HepG2 (cell line): Measurements from ENCODE around the gene DDAH2. TPM values are rescaled to one million over a fixed set of nuclear protein-coding genes. Genes with fewer than 3 reads are reported as not detected.
A peak's percentile ranks its signal among the peaks of the same experiment; 100 is the strongest.

Experiments
- ATAC-seq: fragments of 200-7000 bp; cut with Tn5 transposase; 3 replicates; pipeline ENCODE4 v1.9.1; 2020; ENCODE audit warnings: mild to moderate bottlenecking, moderate library complexity
- BruUV-seq: library from RNA; stranded (reverse); fragments of 400-500 nt; replicated peaks from 2 replicates; lab custom pipeline; 2021; lab: Mats Ljungman, UMichigan
- CTCF ChIA-PET: fragments of 300-600 bp; formaldehyde crosslinking; extraction: SDS; loops from one replicate; lab custom pipeline; 2021; ENCODE audit warnings: low total read pairs, inconsistent platforms, low intra/inter-chr PET ratio; lab: Yijun Ruan, JAX
- POLR2A ChIA-PET: fragments of 350-600 bp; sonication (Branson Sonifier 250); formaldehyde crosslinking; loops from one replicate; lab custom pipeline; 2020; ENCODE audit warnings: antibody characterized with exemption, inconsistent platforms; lab: Yijun Ruan, JAX
- DNase-seq: peaks from one replicate; pipeline ENCODE4 v3.0.0-alpha.2; 2015; ENCODE audit warnings: low spot score
- FAIRE-seq: peaks from 3 replicates; lab custom pipeline; 2011; peaks lifted over from hg19 to GRCh38; lab: Jason Lieb, UNC
- H2AFZ ChIP-seq: one replicate; pipeline ENCODE4 v1.6.1; 2011; ENCODE audit warnings: low read length, inconsistent platforms
- H3K27ac ChIP-seq: fragments of 300-600 bp; 3 replicates; pipeline ENCODE4 v1.8.0; 2011; ENCODE audit warnings: mixed run types, mild to moderate bottlenecking, mixed read lengths, low read length, inconsistent platforms; ENCODE audit not compliant: insufficient read depth; ENCODE audit errors: extremely low read length
- H3K27me3 ChIP-seq, 2 experiments: fragments of 200-600 bp in 1 of 2; 2 replicates in 1 of 2; 3 replicates in 1 of 2; pipeline versions ENCODE4 v1.6.0 to v1.8.0; 2011; ENCODE audit warnings: low read length in 2 of 2, mild to moderate bottlenecking in 2 of 2, moderate library complexity in 2 of 2, inconsistent platforms in 1 of 2; ENCODE audit not compliant: insufficient read depth in 2 of 2, control insufficient read depth in 1 of 2
- H3K36me3 ChIP-seq, 2 experiments: fragments of 200-600 bp in 1 of 2; replicated peaks in 1 of 2; 2 replicates in 1 of 2; 3 replicates in 1 of 2; pipeline versions ENCODE4 v1.5.1 to v1.8.0; 2011; ENCODE audit warnings: low read length in 2 of 2, inconsistent platforms in 1 of 2; ENCODE audit not compliant: insufficient read depth in 2 of 2, control insufficient read depth in 1 of 2
- H3K4me1 ChIP-seq: 2 replicates; pipeline ENCODE4 v1.5.1; 2012; ENCODE audit warnings: low read length, inconsistent platforms; ENCODE audit not compliant: insufficient read depth
- H3K4me2 ChIP-seq: 2 replicates; pipeline ENCODE4 v1.6.0; 2011; ENCODE audit warnings: low read depth, low read length, inconsistent platforms
- H3K4me3 ChIP-seq, 3 experiments: fragments of 200-600 bp in 1 of 3; sonication (generic), shearing (Covaris generic) in 1 of 3; replicated peaks in 1 of 3; 2 replicates each; pipeline ENCODE4 v1.5.1; 2011 to 2016; ENCODE audit warnings: low read length in 3 of 3, inconsistent platforms in 2 of 3, low read depth in 2 of 3, mild to moderate bottlenecking in 2 of 3, control low read depth in 1 of 3, mixed read lengths in 1 of 3; ENCODE audit not compliant: insufficient read depth in 1 of 3
- H3K79me2 ChIP-seq: one replicate; pipeline ENCODE4 v1.6.1; 2011; ENCODE audit warnings: low read length, inconsistent platforms; ENCODE audit not compliant: insufficient read depth
- H3K9ac ChIP-seq: 2 replicates; pipeline ENCODE4 v1.6.0; 2011; ENCODE audit warnings: mild to moderate bottlenecking, low read depth, low read length, inconsistent platforms; ENCODE audit not compliant: insufficient read depth
- H3K9me3 ChIP-seq: 2 replicates; pipeline ENCODE4 v1.5.1; 2012; ENCODE audit warnings: mild to moderate bottlenecking, low read length
- H4K20me1 ChIP-seq: 2 replicates; pipeline ENCODE4 v1.6.0; 2011; ENCODE audit warnings: inconsistent platforms, mild to moderate bottlenecking, low read length, moderate library complexity; ENCODE audit not compliant: insufficient read depth
- ETV5 ChIP-seq: IDR thresholded peaks from 2 replicates; pipeline ENCODE4 v1.6.1; 2018; ENCODE audit warnings: missing biosample characterization, missing genetic modification reagents, inconsistent platforms, borderline replicate concordance
- FLYWCH1 ChIP-seq: sonication (generic); formaldehyde crosslinking; IDR thresholded peaks from 2 replicates; pipeline ENCODE4 v1.8.1; 2023; ENCODE audit warnings: mild to moderate bottlenecking, missing genetic modification reagents
- HIC2 ChIP-seq: sonication (generic); formaldehyde crosslinking; IDR thresholded peaks from 2 replicates; pipeline ENCODE4 v1.9.0; 2022; ENCODE audit warnings: low read depth, missing genetic modification reagents
- HOXA9 ChIP-seq: sonication (generic); formaldehyde crosslinking; IDR thresholded peaks from 2 replicates; pipeline ENCODE4 v1.8.1; 2022; ENCODE audit warnings: missing genetic modification reagents, mild to moderate bottlenecking, moderate library complexity, borderline replicate concordance
- JUNB ChIP-seq: sonication (generic); formaldehyde crosslinking; IDR thresholded peaks from 2 replicates; pipeline ENCODE4 v1.8.0; 2022; ENCODE audit warnings: missing genetic modification reagents, mild to moderate bottlenecking, borderline replicate concordance
- POLR2G ChIP-seq: fragments of 200-400 bp; formaldehyde crosslinking; IDR thresholded peaks from 2 replicates; pipeline ENCODE4 v1.6.1; 2018; ENCODE audit warnings: mild to moderate bottlenecking, low read depth, low read length, moderate library complexity
- RBM39 ChIP-seq: fragments of 200-400 bp; formaldehyde crosslinking; IDR thresholded peaks from one replicate; pipeline ENCODE4 v1.6.1; 2018; ENCODE audit warnings: antibody characterized with exemption, mild to moderate bottlenecking, low read depth, low read length; ENCODE audit not compliant: poor library complexity, severe bottlenecking
- RNF2 ChIP-seq: fragments of 450-650 bp; conservative IDR thresholded peaks from 2 replicates; pipeline ENCODE4 v1.6.1; 2016; ENCODE audit warnings: low read depth
- SSRP1 ChIP-seq: IDR thresholded peaks from 2 replicates; pipeline ENCODE4 v1.6.1; 2016; ENCODE audit warnings: control low read depth
- TBX2 ChIP-seq: sonication (generic); formaldehyde crosslinking; IDR thresholded peaks from 2 replicates; pipeline ENCODE4 v1.5.0; 2020; ENCODE audit warnings: missing genetic modification reagents, mild to moderate bottlenecking, borderline replicate concordance
- TCF12 ChIP-seq, 2 experiments: fragments of 450-650 bp in 1 of 2; sonication (generic) in 1 of 2; formaldehyde crosslinking in 1 of 2; IDR thresholded peaks; 2 replicates each; pipeline versions ENCODE4 v1.6.1 to v1.8.0; 2017 to 2022; ENCODE audit warnings: antibody characterized with exemption in 1 of 2, mild to moderate bottlenecking in 1 of 2, missing genetic modification reagents in 1 of 2, moderate library complexity in 1 of 2
- ZNF296 ChIP-seq: sonication (generic); formaldehyde crosslinking; conservative IDR thresholded peaks from 2 replicates; pipeline ENCODE4 v1.5.0; 2020; ENCODE audit warnings: mild to moderate bottlenecking, missing genetic modification reagents
- ZNF362 ChIP-seq: sonication (generic); formaldehyde crosslinking; IDR thresholded peaks from 2 replicates; pipeline ENCODE4 v1.4.0; 2020; ENCODE audit warnings: missing genetic modification reagents, mild to moderate bottlenecking, borderline replicate concordance
- ZNF558 ChIP-seq: sonication (generic); formaldehyde crosslinking; IDR thresholded peaks from 2 replicates; pipeline ENCODE4 v1.9.0; 2022; ENCODE audit warnings: mild to moderate bottlenecking, missing genetic modification reagents, borderline replicate concordance
- ZNF746 ChIP-seq: sonication (generic); formaldehyde crosslinking; IDR thresholded peaks from 2 replicates; pipeline ENCODE4 v1.8.0; 2022; ENCODE audit warnings: mild to moderate bottlenecking, missing genetic modification reagents
- ZNF83 ChIP-seq: sonication (generic); formaldehyde crosslinking; IDR thresholded peaks from 2 replicates; pipeline ENCODE4 v1.4.0; 2020; ENCODE audit warnings: missing genetic modification reagents, mild to moderate bottlenecking, borderline replicate concordance
- WGBS: methylation state at CpG from one replicate; pipeline ENCODE4 v1.1.6; 2017; ENCODE audit warnings: low lambda C conversion rate; 5-methylcytosine and 5-hydroxymethylcytosine counted together
- in situ Hi-C: cut with HindIII; loops from 2 replicates; pipeline ENCODE4 v1.10.0; 2017; ENCODE audit warnings: low pct_unique_long_range_greater_than_20kb; ENCODE audit not compliant: extremely low pct_ligation_motif_present
- intact Hi-C: fragments of 100-400 bp; cut with micrococcal nuclease; formaldehyde crosslinking; loops from one replicate; pipeline ENCODE4 v1.10.0; 2022; ENCODE audit not compliant: unreplicated experiment
- polyA plus RNA-seq, 8 experiments: library from polyadenylated mRNA; depleted of rRNA in 3 of 8; stranded (reverse) in 7 of 8; unstranded in 1 of 8; fragments of >200 nt; fragmentation: Illumina TruSeq in 4 of 8; extraction: Trizol in 4 of 8; gene quantifications; 2 replicates each; pipeline versions ENCODE4 v1.2.1 to v1.2.3, GENCODE V29; 2011 to 2016; ENCODE audit warnings: low read depth in 4 of 8, missing spikeins in 1 of 8, mixed read lengths in 1 of 8; ENCODE audit not compliant: insufficient read depth in 1 of 8
- total RNA-seq, 5 experiments: library from RNA; depleted of rRNA; stranded (reverse); fragments of >200 nt; fragmentation: Illumina TruSeq; extraction: Trizol; gene quantifications; 2 replicates each; pipeline ENCODE4 v1.2.3, GENCODE V29; 2016; ENCODE audit warnings: low read depth in 1 of 5
- TF ChIP-seq, protein P1 (sequence below): IDR thresholded peaks from 2 replicates; pipeline ENCODE4 v1.6.1; 2016; ENCODE audit warnings: mild to moderate bottlenecking

DDAH2 gene
- total and polyA plus RNA-seq, 2 of the 13 experiments (the other 11 are each of a cell fraction or from before 2014, with no cell fraction given), result 16.4 to 21.1 TPM

DNA sequence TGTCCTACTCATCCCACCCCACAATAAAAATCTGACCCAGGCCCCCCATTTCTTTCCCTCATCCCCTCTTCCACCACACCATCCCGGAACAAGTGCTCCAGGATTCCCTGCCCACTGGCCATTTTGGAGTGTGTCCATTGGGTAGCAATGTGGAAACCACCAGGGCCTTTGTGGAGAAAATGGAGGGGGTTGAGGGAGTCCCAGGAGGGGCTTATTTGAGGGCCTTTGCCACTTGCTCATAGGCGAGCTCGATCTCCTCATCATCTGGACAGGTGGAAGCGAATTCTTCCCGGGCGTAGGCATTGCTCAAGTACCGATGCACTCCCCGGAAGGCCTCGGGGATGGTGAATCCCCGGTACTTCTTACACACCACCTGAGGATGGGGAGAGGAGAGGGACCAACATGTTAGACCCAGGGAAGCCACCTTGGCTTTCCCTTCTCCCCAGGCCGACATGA lies 1.6 kb upstream of the DDAH2 start (continued):
- no peak for TF ChIP-seq ZNF362 (CRISPR knock-in tag)
- TF ChIP-seq ZNF746 (CRISPR knock-in tag), result peak; percentile 38; the same call in 1 of the 2 replicates
- TF ChIP-seq, protein P1, sequence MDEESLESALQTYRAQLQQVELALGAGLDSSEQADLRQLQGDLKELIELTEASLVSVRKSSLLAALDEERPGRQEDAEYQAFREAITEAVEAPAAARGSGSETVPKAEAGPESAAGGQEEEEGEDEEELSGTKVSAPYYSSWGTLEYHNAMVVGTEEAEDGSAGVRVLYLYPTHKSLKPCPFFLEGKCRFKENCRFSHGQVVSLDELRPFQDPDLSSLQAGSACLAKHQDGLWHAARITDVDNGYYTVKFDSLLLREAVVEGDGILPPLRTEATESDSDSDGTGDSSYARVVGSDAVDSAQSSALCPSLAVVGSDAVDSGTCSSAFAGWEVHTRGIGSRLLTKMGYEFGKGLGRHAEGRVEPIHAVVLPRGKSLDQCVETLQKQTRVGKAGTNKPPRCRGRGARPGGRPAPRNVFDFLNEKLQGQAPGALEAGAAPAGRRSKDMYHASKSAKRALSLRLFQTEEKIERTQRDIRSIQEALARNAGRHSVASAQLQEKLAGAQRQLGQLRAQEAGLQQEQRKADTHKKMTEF, result no peak
- TF ChIP-seq TCF12 (IDR thresholded peaks at IDR 0.05), result no peak
- TF ChIP-seq TCF12 (CRISPR knock-in tag; IDR thresholded peaks at IDR 0.05), result 0 out of 2 replicates have a peak, but pooled peaks have one; percentile 64
- 0 out of 2 replicates have a peak, but pooled peaks have one; percentile 53 for TF ChIP-seq ZNF558 (CRISPR knock-in tag)

DNA sequence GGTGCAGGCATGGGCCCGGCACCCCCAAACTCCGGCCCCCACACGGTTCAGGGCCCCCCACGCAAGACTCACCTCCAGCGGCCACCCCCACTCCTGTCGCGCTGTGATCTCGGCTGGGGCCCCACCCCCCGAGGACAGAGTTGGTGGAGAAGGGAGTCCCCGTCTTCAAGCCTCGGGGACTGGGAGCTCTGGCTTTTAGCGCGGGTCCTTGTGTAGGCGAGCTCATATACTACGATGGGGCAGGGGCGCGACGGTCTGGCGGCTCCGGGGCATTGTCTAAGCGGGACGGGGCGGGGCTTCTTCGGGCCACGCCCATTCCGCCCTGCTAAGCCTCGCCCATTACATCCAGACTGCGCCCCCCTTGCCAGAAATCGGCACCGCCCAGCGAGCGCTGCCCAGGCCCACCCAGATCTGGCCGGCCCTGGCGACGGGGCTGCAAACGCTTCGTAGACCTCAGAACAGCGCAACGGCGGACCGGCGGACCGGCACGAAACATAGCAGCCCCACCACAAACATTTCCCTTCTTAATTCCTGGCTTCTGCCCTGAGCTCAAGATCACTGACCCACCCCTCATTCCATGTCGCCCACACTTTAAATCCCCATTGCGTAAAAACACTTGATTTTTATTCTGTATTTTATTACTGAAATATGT lies 1.0 kb upstream of the DDAH2 start:
- CTCF ChIA-PET, result interaction anchor here (0.8 to 4.2 kb wide), 5 partner anchors 9 to 100 kb away, joined by 4 to 74 read pairs (median 4); partner anchors contain the start of gene MSH5
- no TSS peak for BruUV-seq
- 72% methylated on average over 22 of the region's 46 CpGs for WGBS
- peaks cover 57% of the 10 kb centered on the region for H3K4me1 ChIP-seq
- peak overlapping the region; percentile 60 to 79 (median 72) for H3K4me3 ChIP-seq
- H3K27me3 ChIP-seq, result no peaks in the 10 kb centered on the region; a peak in 1 of 5 replicates
- peaks cover 24 to 42% of the 10 kb centered on the region in 2 experiments for H3K36me3 ChIP-seq
- H3K9me3 ChIP-seq, result no peaks in the 10 kb centered on the region
- in situ Hi-C loops (loop anchor here (5.0 kb wide), 1 partner anchor 37 kb away; no protein-coding TSS in a partner anchor), intact Hi-C loops (loop anchor here (1.0 kb wide), 2 partner anchors 7 to 39 kb away; no protein-coding TSS in a partner anchor)
- H4K20me1 ChIP-seq, result peaks cover 33% of the 10 kb centered on the region; the same call in 1 of the 2 replicates
- no peak overlapping the region for H2AFZ ChIP-seq
- peak overlapping the region; percentile 65 for H3K9ac ChIP-seq
- POLR2A ChIA-PET, result interaction anchor here (0.6 to 11.3 kb wide), 31 partner anchors 9 to 222 kb away, joined by 3 to 279 read pairs (median 5); partner anchors contain the start of genes ABHD16A, BAG6, C6orf47 and CLIC1
- H3K79me2 ChIP-seq, result peaks cover 21% of the 10 kb centered on the region
- peak; percentile 36 for DNase-seq
- peak overlapping the region; percentile 72 for H3K27ac ChIP-seq
- peak overlapping the region; percentile 86 for H3K4me2 ChIP-seq
- ATAC-seq, result peak; percentile 20
- no peak for FAIRE-seq
- TF ChIP-seq ZNF83 (CRISPR knock-in tag), result no peak
- TF ChIP-seq SSRP1, result peak; percentile 79; the same call in 1 of the 2 replicates
- TF ChIP-seq RNF2, result no peak
- TF ChIP-seq RBM39, result peak; percentile 93
- TF ChIP-seq HOXA9, result peak; percentile 71; the same call in 1 of the 2 replicates
- TF ChIP-seq ZNF296 (CRISPR knock-in tag), result no peak
- TF ChIP-seq ETV5 (CRISPR knock-in tag), result no peak
- peak; percentile 97 for TF ChIP-seq POLR2G
- TF ChIP-seq FLYWCH1 (CRISPR knock-in tag), result no peak
- TF ChIP-seq TBX2, result peak; percentile 89
- no peak for TF ChIP-seq JUNB (CRISPR knock-in tag)
- no peak; the same call in 1 of the 2 replicates for TF ChIP-seq HIC2 (CRISPR knock-in tag)
